ENCODE data around the gene PNPLA6.

The PNPLA6 gene

GRCh38 chr19:7560255-7560654 lies 24.7 kb downstream of the PNPLA6 start:
- Histone ChIP-seq H3K9me3 (ENCODE audit: control insufficient read depth, insufficient read depth, low read length) (no peaks in the 10 kb centered on the region), H3K79me2 (ENCODE audit: control insufficient read depth, low read length) (no peaks in the 10 kb centered on the region), H3K36me3 (ENCODE audit: control insufficient read depth, low read length) (peaks cover 29% of the 10 kb centered on the region; the same call in 1 of the 2 replicates), H3K4me1 (ENCODE audit: control insufficient read depth, low read length) (no peaks in the 10 kb centered on the region), H3K4me3 (ENCODE audit: low read length) (no peak overlapping the region), H3K4me2 (ENCODE audit: low read length) (no peak overlapping the region), H3K9me2 (replicated peaks; ENCODE audit: control insufficient read depth, low read length) (no peaks in the 10 kb centered on the region), H3K27me3 (ENCODE audit: control insufficient read depth, low read length) (no peaks in the 10 kb centered on the region), H3F3A (ENCODE audit: control insufficient read depth, insufficient read depth) (no peaks in the 10 kb centered on the region), H4K20me1 (ENCODE audit: control insufficient read depth, insufficient read depth, low read depth, low read length) (no peaks in the 10 kb centered on the region), H3K27ac (ENCODE audit: low read depth, low read length) (no peak overlapping the region)
- TF ChIP-seq CTCF (IDR thresholded peaks at IDR 0.05; ENCODE audit: low read depth, low read length, poor library complexity, severe bottlenecking) (no peak), EZH2phosphoT487 (IDR thresholded peaks at IDR 0.05; ENCODE audit: borderline replicate concordance, low read length) (no peak)

- no peaks in the 10 kb centered on the region for H3K27me3 ChIP-seq (ENCODE audit: control insufficient read depth, low read length)
- no peaks in the 10 kb centered on the region for H3K4me1 ChIP-seq (ENCODE audit: control insufficient read depth, low read length)
- no peaks in the 10 kb centered on the region for H3K9me3 ChIP-seq (ENCODE audit: control insufficient read depth, insufficient read depth, low read length)
- H3K4me2 ChIP-seq (ENCODE audit: low read length): no peak overlapping the region
- TF ChIP-seq CTCF (IDR thresholded peaks at IDR 0.05; ENCODE audit: low read depth, low read length, poor library complexity, severe bottlenecking) (no peak), EZH2phosphoT487 (IDR thresholded peaks at IDR 0.05; ENCODE audit: borderline replicate concordance, low read length) (no peak)
- no peaks in the 10 kb centered on the region for H3F3A ChIP-seq (ENCODE audit: control insufficient read depth, insufficient read depth)
- no peaks in the 10 kb centered on the region for H4K20me1 ChIP-seq (ENCODE audit: control insufficient read depth, insufficient read depth, low read depth, low read length)
- H3K9me2 ChIP-seq (replicated peaks; ENCODE audit: control insufficient read depth, low read length): no peaks in the 10 kb centered on the region
- H3K79me2 ChIP-seq (ENCODE audit: control insufficient read depth, low read length): no peaks in the 10 kb centered on the region
- peaks cover 22% of the 10 kb centered on the region; the same call in 1 of the 2 replicates for H3K36me3 ChIP-seq (ENCODE audit: control insufficient read depth, low read length)
- no peak overlapping the region for H3K4me3 ChIP-seq (ENCODE audit: low read length)
- H3K27ac ChIP-seq (ENCODE audit: low read depth, low read length): no peak overlapping the region
Measured at GRCh38 chr19:7561325-7561724, 25.8 kb downstream of the PNPLA6 start.

GRCh38 chr19:7562646-7563393 lies 27.3 kb downstream of the PNPLA6 start:
- H3F3A ChIP-seq (ENCODE audit: control insufficient read depth, insufficient read depth): no peaks in the 10 kb centered on the region
- H3K9me3 ChIP-seq (ENCODE audit: control insufficient read depth, insufficient read depth, low read length): no peaks in the 10 kb centered on the region
- H3K4me1 ChIP-seq (ENCODE audit: control insufficient read depth, low read length): no peaks in the 10 kb centered on the region
- H3K36me3 ChIP-seq (ENCODE audit: control insufficient read depth, low read length): peaks cover 10% of the 10 kb centered on the region; the same call in 1 of the 2 replicates
- no peaks in the 10 kb centered on the region for H3K27me3 ChIP-seq (ENCODE audit: control insufficient read depth, low read length)
- H3K4me3 ChIP-seq (ENCODE audit: low read length): no peak overlapping the region
- no peak for TF ChIP-seq CTCF (IDR thresholded peaks at IDR 0.05; ENCODE audit: low read depth, low read length, poor library complexity, severe bottlenecking)
- TF ChIP-seq EZH2phosphoT487 (IDR thresholded peaks at IDR 0.05; ENCODE audit: borderline replicate concordance, low read length): no peak
- no peaks in the 10 kb centered on the region for H3K79me2 ChIP-seq (ENCODE audit: control insufficient read depth, low read length)
- H3K9me2 ChIP-seq (replicated peaks; ENCODE audit: control insufficient read depth, low read length): no peaks in the 10 kb centered on the region
- H4K20me1 ChIP-seq (ENCODE audit: control insufficient read depth, insufficient read depth, low read depth, low read length): no peaks in the 10 kb centered on the region
- H3K27ac ChIP-seq (ENCODE audit: low read depth, low read length): no peak overlapping the region
- no peak overlapping the region for H3K4me2 ChIP-seq (ENCODE audit: low read length)
